Skin epidermis (tissue), 12 donors: ENCODE results near the gene MLXIPL.
"Not testable (repeated sequence)": the region's sequence is repeated elsewhere in the genome, so short reads cannot be mapped to it uniquely, and the experiment has no call there.

Experiments used
- H3K27ac ChIP-seq, 21 experiments: fragments of 200-600 bp; sonication (generic) in 11 of 21; one replicate each; pipeline ENCODE4 v1.5.0; 2020; ENCODE audit warnings: mild to moderate bottlenecking in 3 of 21, inconsistent platforms in 2 of 21, moderate library complexity in 2 of 21
- H3K4me3 ChIP-seq, 7 experiments: fragments of 200-600 bp; sonication (generic) in 2 of 7; one replicate each; pipeline ENCODE4 v1.5.0; 2020; ENCODE audit warnings: inconsistent platforms in 2 of 7, mild to moderate bottlenecking in 2 of 7, moderate library complexity in 1 of 7

Gene MLXIPL

DNA sequence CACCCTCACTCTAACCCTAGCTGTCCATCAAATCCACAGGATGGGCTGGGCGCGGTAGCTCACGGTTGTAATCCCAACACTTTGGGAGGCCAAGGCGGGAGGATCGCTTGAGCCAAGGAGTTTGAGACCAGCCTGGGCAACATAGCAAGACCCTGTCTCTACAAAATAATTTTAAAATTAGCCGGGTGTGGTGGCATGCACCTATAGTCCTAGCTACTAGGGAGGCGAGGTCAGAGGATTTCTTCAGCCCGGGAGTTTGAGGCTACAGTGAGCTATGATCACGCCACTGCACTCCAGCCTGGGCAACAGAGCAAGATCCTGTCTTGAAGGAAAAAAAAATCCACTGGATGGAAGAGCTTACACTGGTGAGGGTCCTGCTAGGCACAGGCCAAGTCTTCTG, 6.8 kb downstream of the MLXIPL start:
- H3K27ac ChIP-seq, H3K4me3 ChIP-seq: not testable (repeated sequence)

DNA sequence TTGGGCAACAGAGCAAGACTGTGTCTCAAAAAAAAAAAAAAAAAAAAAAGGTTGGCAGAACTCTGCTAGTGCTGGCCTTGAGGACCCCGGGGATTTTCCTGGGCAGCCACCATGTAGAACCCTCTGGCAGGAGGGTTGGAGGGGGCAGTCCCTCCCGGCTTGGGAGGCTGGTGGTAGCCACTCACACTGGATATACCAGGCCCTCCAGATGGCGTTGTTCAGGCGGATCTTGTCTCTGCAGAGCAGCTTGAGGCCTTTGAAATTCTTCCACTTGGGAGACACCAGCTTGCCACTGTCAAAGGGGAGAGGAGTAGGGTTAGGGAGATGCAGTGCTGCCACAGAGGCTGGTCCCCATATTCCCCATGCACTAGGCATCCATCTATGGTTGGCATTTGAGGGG, 8.4 kb downstream of the MLXIPL start:
- no peak overlapping the region for H3K4me3 ChIP-seq
- H3K27ac ChIP-seq = no peak overlapping the region

- H3K4me3 ChIP-seq, H3K27ac ChIP-seq: not testable (repeated sequence)
Measured at GRCh38 chr7:73614937-73615336, 9.4 kb downstream of the MLXIPL start.

- no peak overlapping the region for H3K4me3 ChIP-seq
- H3K27ac ChIP-seq = no peak overlapping the region
Measured at GRCh38 chr7:73613954-73614735, 10.2 kb downstream of the MLXIPL start.

GRCh38 chr7:73612598-73613269, 11.6 kb downstream of the MLXIPL start:
- H3K4me3 ChIP-seq = no peak overlapping the region

GRCh38 chr7:73611017-73611555, 13.2 kb downstream of the MLXIPL start:
- no peak overlapping the region for H3K27ac ChIP-seq
- H3K4me3 ChIP-seq = no peak overlapping the region

More at GRCh38 chr7:73612598-73613269, 11.6 kb downstream of the MLXIPL start:
- no peak overlapping the region for H3K27ac ChIP-seq

GRCh38 chr7:73610105-73610504, 14.2 kb downstream of the MLXIPL start:
- H3K27ac ChIP-seq = no peak overlapping the region

DNA sequence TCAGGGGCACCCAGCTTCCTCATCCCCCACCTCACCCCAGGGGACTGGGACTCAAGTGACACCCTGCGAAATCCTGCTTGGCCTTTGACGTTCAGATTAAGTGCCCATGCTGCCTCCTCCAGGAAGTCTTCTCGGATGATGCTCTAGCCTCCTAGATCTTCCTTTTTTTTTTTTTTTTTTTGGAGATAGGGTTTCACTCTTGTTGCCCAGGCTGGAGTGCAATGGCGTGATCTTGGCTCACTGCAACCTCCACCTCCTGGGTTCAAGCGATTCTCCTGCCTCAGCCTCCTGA, 16.7 kb downstream of the MLXIPL start:
- not testable (repeated sequence) for H3K4me3 ChIP-seq, H3K27ac ChIP-seq

More at GRCh38 chr7:73610105-73610504, 14.2 kb downstream of the MLXIPL start:
- H3K4me3 ChIP-seq = no peak overlapping the region

DNA sequence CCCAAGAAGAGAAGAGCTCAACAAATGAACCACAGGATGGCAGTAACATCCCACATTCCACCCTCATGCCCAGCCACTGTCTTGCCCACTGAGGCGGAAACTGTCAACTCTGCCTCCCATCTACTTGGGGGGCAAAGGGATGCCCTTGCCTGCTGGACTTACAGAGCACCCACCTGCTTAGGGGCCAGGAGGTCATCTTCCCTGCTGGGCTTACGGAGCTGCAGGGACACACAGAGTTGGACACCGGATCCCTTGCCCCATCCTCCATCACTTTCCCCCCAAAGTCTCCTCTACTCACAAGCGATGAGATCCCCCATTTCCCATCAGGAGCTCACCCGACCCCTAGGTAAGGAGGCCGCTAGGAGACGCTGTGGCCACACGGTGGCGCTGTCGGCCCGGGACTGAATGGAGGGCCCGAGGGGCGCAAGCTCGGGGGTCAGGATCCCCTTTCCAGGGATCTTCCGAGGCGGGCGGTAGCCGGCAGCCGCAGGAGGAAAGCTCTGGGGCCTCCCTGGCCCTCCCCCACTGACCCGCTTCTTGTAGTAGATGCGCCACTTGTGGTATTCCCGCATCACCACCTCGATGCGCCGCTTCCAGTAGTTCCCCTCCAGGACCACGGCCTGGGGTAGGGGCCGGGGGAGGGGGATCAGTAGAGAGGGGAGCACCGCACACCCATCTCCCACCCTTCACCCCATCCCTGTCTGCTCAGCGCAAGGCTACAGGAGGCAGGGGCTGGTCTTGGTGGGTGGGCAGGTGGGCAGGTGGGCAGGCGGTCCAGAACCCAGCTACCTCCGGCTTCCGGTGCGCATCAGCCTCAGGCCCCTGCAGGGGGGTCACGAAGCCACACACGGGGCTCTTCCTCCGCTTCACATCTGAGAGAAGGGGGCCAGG, 17.3 kb downstream of the MLXIPL start:
- Histone ChIP-seq H3K4me3 (no peak overlapping the region), H3K27ac (no peak overlapping the region)

GRCh38 chr7:73605601-73606220, 18.6 kb downstream of the MLXIPL start:
- H3K4me3 ChIP-seq = no peak overlapping the region
- no peak overlapping the region for H3K27ac ChIP-seq

GRCh38 chr7:73602721-73603651, 21.3 kb downstream of the MLXIPL start:
- Histone ChIP-seq H3K27ac (no peak overlapping the region), H3K4me3 (no peak overlapping the region)

DNA sequence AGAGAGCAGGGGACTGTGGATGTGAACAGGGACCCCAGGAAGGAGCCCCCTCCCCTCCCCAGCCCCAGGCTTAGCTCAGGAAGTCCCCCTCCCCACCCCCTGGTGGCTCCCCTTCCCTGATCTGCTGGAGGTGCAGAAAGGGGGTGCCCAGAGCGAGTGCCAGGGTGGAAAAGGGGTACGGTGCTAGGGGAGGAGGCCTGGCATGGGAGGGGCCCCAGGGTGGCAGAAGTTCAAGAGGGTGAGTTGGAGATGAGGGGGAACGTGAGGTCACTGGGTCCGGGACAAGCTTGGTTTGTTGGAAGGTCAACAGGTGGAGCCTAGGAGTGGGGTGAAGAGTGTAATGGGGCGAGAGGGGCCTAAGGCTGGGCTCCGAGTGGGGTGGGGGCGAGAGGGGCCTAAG, 24.4 kb downstream of the MLXIPL start:
- no peak overlapping the region for H3K27ac ChIP-seq
- H3K4me3 ChIP-seq = no peak overlapping the region

- H3K4me3 ChIP-seq = no peak overlapping the region
- H3K27ac ChIP-seq = no peak overlapping the region
Measured at GRCh38 chr7:73599151-73599882, 25.0 kb downstream of the MLXIPL start.

GRCh38 chr7:73597978-73598782, 26.1 kb downstream of the MLXIPL start:
- Histone ChIP-seq H3K27ac (no peak overlapping the region), H3K4me3 (no peak overlapping the region)

- Histone ChIP-seq H3K27ac (no peak overlapping the region), H3K4me3 (no peak overlapping the region)
Measured at GRCh38 chr7:73596191-73597065, 27.9 kb downstream of the MLXIPL start.

- H3K4me3 ChIP-seq = no peak overlapping the region
- no peak overlapping the region for H3K27ac ChIP-seq
Measured at GRCh38 chr7:73595358-73595757, 29.0 kb downstream of the MLXIPL start.
